Measurements from ENCODE around the gene CD47.

Gene CD47

DNA sequence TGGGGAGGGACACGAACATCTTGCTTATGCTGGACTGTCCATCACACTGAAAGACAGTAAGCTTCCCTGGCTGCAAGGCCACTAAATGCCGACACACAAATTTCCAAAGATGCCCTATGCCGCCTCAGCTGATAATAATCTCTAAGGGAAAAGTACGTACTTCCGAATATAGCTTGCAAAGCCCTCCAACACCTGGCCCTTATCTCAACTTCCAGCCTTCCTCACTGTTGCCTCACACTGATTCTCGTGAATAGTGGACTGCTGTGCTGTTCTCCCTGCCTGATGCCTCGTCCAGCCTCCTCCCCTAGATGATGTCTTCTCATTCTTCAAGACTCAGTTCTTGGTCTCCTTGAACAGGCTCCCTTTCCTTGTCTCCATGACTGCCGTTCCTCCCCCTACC is 72.3 kb downstream of the CD47 start:
- Histone ChIP-seq H3K36me3 (replicated peaks) (no peaks in the 10 kb centered on the region), H3K27me3 (ENCODE audit: low read depth) (no peaks in the 10 kb centered on the region), H3K4me3 (no peak overlapping the region), H3K9me3 (no peaks in the 10 kb centered on the region), H3K4me1 (peaks cover 14% of the 10 kb centered on the region)
- DNase-seq (ENCODE audit: low spot score in 2 of 2): no peak
- in situ Hi-C loops (cut with MboI; ENCODE audit: low sequenced_read_pairs): no loop called here

DNA sequence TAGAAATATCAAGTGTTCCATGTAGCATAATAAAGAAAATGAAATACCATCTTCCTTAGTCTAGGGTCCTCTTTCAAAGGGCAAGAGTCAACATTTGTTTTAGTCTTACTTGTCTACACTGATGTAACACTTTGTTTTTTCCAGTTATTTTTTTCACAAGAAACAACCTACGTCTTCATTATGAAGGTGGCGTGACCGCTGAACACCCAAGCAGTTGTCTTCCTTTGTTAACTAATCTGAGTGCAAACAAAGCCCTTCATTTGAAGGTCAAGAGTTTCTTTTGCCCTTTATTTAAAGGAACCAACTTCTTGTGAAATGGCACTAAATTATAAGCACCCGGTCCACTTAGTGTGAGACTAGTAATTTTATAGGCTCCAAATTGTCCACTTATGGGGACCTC is 73.2 kb downstream of the CD47 start:
- in situ Hi-C loops (cut with MboI; ENCODE audit: low sequenced_read_pairs): no loop called here
- Histone ChIP-seq H3K27me3 (ENCODE audit: low read depth) (0 out of 2 replicates have a peak, but pooled peaks cover 6% of the 10 kb centered on the region), H3K4me1 (peaks cover 14% of the 10 kb centered on the region), H3K4me3 (no peak overlapping the region), H3K9me3 (no peaks in the 10 kb centered on the region), H3K36me3 (replicated peaks) (no peaks in the 10 kb centered on the region)
- peak; percentile 42 to 85 for DNase-seq (ENCODE audit: low spot score in 2 of 2)

DNA sequence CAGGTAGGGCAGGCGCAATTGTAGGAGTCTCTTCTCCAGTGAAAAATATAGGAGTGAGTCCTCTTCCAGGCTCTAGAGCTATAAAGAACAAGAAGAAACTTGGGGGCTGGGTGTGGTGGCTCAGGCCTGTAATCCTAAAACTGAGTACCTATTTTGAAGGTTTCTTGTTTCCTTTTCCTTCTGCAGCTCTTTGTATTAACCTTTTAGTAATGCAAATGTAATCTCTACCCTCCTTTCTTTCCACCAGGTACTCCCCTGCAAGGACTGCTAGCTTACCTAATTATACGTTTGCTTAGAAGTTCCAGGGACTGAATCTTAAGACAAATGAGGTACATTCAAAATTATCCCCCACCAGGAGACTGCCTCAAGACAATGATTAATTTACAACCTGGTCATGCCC is 75.9 kb downstream of the CD47 start:
- H3K4me3 ChIP-seq: no peak overlapping the region
- no peaks in the 10 kb centered on the region for H3K9me3 ChIP-seq
- peaks cover 14% of the 10 kb centered on the region for H3K4me1 ChIP-seq
- in situ Hi-C loops (cut with MboI; ENCODE audit: low sequenced_read_pairs): no loop called here
- peak in 1 of 2 experiments; percentile 59 for DNase-seq (ENCODE audit: low spot score in 2 of 2)
- 0 out of 2 replicates have a peak, but pooled peaks cover 6% of the 10 kb centered on the region for H3K27me3 ChIP-seq (ENCODE audit: low read depth)
- H3K36me3 ChIP-seq (replicated peaks): no peaks in the 10 kb centered on the region

DNA sequence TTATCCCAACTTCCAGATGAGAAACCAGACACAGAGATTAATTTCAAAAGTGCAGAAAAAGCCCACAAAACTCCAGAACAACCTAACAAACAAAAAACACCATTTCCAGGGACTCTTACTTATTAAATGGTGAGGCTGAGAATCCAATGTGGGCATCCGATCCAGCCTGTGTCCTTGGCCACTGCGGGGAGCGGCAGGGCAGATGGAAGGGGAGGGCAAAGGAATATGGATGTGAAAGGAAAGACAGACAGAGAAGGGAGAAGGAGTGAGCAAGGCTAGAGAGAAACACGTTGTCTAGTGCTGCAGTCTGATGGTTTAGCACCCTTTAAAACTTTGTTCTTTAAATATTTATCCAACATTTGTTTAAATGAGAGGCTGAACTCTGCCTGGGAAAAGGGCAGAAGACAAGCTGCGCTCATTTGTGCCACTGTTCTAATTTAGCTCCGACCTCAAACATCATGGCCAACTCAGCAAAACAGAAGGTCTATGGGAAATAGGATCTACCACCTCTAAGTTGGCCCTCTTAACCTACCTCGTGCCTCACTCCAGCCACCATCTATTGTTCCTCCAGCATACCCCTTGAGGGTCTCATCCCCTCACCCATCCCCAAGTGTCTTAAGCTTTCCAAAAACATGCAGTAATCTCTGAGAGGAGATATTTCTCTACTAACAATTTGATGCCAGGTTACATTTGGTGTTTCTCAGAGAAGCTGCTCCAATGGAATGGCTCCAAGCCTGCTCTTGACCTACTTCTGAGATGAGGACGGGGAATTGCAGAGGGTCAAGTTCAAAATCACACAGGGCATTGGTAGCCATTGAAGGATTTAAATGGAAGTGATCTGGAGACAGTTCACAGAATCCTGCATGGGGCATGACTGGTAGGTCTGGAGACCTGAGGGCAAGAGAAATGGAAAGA is 77.4 kb downstream of the CD47 start:
- H3K4me3 ChIP-seq: no peak overlapping the region
- no peaks in the 10 kb centered on the region for H3K9me3 ChIP-seq
- peaks cover 13% of the 10 kb centered on the region for H3K4me1 ChIP-seq
- no peak for DNase-seq (ENCODE audit: low spot score in 2 of 2)
- in situ Hi-C loops (cut with MboI; ENCODE audit: low sequenced_read_pairs): no loop called here
- no peaks in the 10 kb centered on the region for H3K36me3 ChIP-seq (replicated peaks)
- 0 out of 2 replicates have a peak, but pooled peaks cover 6% of the 10 kb centered on the region for H3K27me3 ChIP-seq (ENCODE audit: low read depth)

DNA sequence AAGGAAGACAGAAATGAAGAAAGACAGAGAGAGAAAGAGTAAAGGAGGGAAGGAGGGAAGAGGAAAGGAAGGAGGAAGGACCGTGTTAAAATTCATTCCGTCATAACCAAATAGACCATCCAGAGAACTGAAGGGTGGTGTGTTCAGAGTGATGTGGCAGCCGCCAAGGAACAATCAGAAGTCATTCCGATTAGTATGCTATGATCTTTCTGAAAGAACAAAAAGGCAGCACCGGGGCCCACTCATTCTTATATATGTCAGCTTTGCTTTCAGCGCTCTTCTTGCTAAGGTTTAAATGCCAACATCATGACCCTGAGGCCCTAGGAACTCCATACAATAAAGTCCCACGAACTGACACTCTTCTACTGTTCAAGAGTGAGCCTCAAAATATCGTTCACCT is 78.5 kb downstream of the CD47 start:
- in situ Hi-C loops (cut with MboI; ENCODE audit: low sequenced_read_pairs): no loop called here

DNA sequence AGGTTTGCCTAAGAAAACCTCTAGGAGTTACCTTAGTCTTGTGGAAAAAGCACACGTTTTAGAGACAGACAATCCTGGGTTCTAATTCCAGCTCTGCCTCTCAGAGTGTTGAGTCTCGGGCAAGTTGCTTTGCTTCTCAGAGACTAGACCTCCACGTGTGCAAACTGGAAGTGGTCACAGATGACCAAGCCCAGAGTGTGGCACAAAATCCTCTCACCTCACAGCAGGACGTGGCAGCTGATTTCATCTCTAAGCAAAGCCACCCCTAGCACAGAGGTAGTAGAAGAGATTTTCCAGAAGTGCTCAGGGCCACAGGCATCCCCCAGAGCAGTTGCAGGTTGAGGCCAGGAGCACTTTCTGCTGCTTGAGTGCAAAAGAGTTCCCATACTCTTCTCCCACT is 79.2 kb downstream of the CD47 start:
- H3K36me3 ChIP-seq (replicated peaks): no peaks in the 10 kb centered on the region
- 0 out of 2 replicates have a peak, but pooled peaks cover 6% of the 10 kb centered on the region for H3K27me3 ChIP-seq (ENCODE audit: low read depth)
- DNase-seq (ENCODE audit: low spot score in 2 of 2): no peak
- in situ Hi-C loops (cut with MboI; ENCODE audit: low sequenced_read_pairs): no loop called here
- no peaks in the 10 kb centered on the region for H3K9me3 ChIP-seq
- H3K4me1 ChIP-seq: peaks cover 6% of the 10 kb centered on the region
- H3K4me3 ChIP-seq: no peak overlapping the region

More for the DNA sequence above, 78.5 kb downstream of the CD47 start:
- Histone ChIP-seq H3K27me3 (ENCODE audit: low read depth) (0 out of 2 replicates have a peak, but pooled peaks cover 6% of the 10 kb centered on the region), H3K4me3 (no peak overlapping the region), H3K9me3 (no peaks in the 10 kb centered on the region), H3K36me3 (replicated peaks) (no peaks in the 10 kb centered on the region), H3K4me1 (peaks cover 7% of the 10 kb centered on the region)
- no peak for DNase-seq (ENCODE audit: low spot score in 2 of 2)

DNA sequence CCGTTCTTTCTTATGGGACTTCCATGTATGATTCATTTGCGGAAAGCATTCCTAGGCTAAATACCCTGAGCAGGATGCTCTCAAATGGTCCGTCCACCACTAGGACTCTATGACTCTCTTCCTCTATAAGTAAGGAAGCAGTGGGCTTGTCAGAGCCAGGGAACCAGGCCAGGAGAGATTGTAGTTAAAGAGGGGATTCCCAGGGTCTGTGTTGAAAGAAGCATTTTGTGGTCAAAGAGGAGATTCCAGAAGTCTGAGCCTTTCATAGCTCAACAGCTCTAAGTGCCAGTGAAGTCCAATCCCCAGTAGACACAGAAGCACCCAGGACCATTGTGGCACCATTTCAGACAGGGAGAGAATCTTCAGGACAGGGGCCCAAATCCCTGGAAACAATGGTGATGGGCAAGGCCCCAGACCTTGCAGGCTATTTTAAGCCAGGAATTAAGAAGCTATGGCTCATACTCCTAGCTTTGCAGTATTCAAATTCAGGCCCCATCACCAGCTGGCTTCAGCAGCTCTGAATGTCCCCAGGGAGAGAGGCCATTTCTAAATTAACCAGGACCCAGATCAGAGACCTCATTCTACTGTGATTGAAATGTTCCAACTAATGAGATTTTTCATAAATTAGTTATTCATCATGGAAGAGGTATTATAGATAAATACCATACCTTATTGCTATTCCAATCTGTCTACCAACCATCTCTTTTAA is 81.7 kb downstream of the CD47 start:
- Histone ChIP-seq H3K4me1 (no peaks in the 10 kb centered on the region), H3K4me3 (no peak overlapping the region), H3K27me3 (ENCODE audit: low read depth) (0 out of 2 replicates have a peak, but pooled peaks cover 6% of the 10 kb centered on the region), H3K36me3 (replicated peaks) (no peaks in the 10 kb centered on the region), H3K9me3 (no peaks in the 10 kb centered on the region)
- in situ Hi-C loops (cut with MboI; ENCODE audit: low sequenced_read_pairs): no loop called here
- no peak for DNase-seq (ENCODE audit: low spot score in 2 of 2)

DNA sequence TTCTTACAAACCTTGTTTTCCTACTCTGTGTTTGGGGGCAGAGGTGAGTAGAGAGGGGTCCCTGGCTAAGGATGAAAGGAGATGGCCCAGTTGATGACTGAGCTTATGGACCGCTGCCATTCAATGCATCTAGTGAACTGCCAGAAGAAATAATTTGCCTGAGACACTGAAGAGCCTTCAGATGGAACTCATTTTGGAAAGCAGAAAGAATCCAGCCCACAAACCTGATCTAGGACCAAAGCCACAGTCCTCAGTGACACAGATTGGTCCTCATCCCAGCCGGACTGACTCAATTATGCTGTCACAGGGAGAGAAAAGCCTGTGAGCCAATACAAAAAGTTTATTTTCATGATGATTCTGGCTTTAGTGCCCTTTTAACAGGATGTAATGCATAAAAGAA is 82.7 kb downstream of the CD47 start:
- H3K27me3 ChIP-seq (ENCODE audit: low read depth): 0 out of 2 replicates have a peak, but pooled peaks cover 5% of the 10 kb centered on the region

DNA sequence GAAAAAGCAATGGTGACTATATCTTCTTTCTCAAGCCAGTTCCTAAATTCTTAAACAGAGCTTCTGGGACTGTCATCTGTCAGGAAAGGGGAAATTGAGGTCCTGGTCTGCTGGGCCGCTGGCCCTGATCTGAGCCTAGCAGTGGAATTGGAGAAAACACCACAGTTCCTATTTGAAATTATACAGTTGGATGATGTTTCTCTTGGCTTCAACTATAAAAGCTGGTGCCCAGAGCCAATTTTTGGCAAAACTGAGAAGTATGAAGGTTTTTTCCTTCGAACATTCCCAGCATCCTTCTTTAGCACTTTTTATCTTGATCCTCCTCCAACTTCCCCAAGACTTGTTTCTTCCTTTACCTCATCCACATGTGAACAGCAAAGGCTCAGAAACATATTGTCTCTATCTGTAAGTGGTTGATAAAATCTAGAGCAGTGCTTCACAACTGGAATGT is 83.9 kb downstream of the CD47 start:
- no peak for DNase-seq (ENCODE audit: low spot score in 2 of 2)
- Histone ChIP-seq H3K4me1 (no peaks in the 10 kb centered on the region), H3K9me3 (no peaks in the 10 kb centered on the region), H3K27me3 (ENCODE audit: low read depth) (no peaks in the 10 kb centered on the region), H3K4me3 (no peak overlapping the region), H3K36me3 (replicated peaks) (no peaks in the 10 kb centered on the region)
- in situ Hi-C loops (cut with MboI; ENCODE audit: low sequenced_read_pairs): no loop called here

More for the DNA sequence above, 82.7 kb downstream of the CD47 start:
- in situ Hi-C loops (cut with MboI; ENCODE audit: low sequenced_read_pairs): no loop called here
- Histone ChIP-seq H3K4me1 (no peaks in the 10 kb centered on the region), H3K36me3 (replicated peaks) (no peaks in the 10 kb centered on the region), H3K9me3 (no peaks in the 10 kb centered on the region), H3K4me3 (no peak overlapping the region)
- DNase-seq (ENCODE audit: low spot score in 2 of 2): no peak

DNA sequence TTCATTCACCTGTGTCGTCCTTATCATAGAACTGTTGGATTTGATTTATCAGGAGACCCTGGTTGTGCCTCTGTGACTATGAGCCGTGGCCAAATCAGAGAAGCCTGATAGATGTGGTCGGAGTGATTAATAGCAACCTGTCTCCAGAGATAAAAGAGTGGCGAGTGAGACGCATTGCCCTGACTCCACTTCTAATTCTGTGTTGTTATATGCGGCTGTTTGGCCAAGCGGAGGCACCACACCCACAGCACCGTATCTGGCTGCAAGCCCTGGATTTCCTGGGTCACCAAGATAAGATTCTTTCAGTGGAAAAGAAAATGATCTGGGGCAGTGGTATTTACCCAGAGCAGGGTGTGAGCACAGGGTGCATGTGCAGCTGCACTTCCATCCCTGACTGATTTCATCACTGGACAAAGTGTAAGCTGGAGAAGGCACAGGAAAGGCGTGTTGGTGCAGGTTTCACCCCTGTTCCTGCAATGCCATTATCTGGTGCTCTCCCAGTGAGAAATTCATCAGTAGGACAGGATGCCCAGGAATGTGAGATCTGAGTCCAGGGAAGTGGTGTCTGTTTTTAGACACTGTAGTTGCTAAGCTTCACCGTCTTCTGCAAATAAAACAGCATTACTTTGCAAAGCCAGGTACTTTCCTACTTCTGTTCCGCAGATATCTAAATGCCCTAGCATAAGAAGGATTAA is 84.6 kb downstream of the CD47 start:
- Histone ChIP-seq H3K27me3 (ENCODE audit: low read depth) (no peaks in the 10 kb centered on the region), H3K36me3 (replicated peaks) (no peaks in the 10 kb centered on the region), H3K4me1 (no peaks in the 10 kb centered on the region), H3K4me3 (no peak overlapping the region), H3K9me3 (no peaks in the 10 kb centered on the region)
- DNase-seq (ENCODE audit: low spot score in 2 of 2): no peak
- in situ Hi-C loops (cut with MboI; ENCODE audit: low sequenced_read_pairs): no loop called here

DNA sequence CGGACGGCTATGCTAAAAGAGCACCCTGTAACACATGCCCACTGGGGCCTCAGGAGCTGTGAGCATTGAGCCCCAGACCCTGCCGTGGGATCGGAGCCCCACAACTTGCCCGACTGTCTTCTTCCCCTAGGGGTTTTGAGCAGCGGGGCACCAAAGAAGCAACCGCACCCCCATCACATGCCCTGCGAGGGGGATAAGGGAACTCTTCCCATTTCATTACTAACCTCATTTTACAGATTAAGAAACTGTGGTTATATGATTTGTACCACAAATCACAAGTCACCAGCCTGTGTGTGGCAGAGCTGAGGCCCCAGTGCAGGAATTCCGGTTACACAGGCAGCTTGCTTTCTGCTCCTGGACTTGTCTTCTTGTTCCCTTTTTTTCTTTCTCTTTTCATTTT is 86.2 kb downstream of the CD47 start:
- no peak for DNase-seq (ENCODE audit: low spot score in 2 of 2)
- Histone ChIP-seq H3K36me3 (replicated peaks) (no peaks in the 10 kb centered on the region), H3K4me3 (no peak overlapping the region), H3K4me1 (no peaks in the 10 kb centered on the region), H3K27me3 (ENCODE audit: low read depth) (no peaks in the 10 kb centered on the region), H3K9me3 (no peaks in the 10 kb centered on the region)
- in situ Hi-C loops (cut with MboI; ENCODE audit: low sequenced_read_pairs): no loop called here

DNA sequence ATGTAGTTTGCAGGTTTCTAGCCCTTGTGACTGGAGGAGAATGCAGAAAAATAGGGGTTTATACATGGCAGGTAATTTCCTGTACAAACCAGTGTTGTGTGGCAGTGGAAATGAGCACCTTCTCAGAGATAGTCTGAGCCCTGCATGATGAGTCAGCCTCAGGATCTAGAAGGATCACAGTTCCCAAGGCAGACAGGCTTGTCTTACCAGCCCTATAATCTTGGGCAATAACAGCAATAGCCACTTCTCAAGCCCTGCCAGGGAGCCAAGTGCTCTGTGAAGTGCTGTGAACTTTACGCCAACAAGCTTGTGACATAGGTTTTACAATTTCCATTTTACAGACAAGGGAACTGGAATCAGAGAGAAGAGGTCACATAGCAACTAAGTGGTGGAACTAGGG is 89.4 kb downstream of the CD47 start:
- Histone ChIP-seq H3K27me3 (ENCODE audit: low read depth) (no peaks in the 10 kb centered on the region), H3K4me1 (peaks cover 2% of the 10 kb centered on the region; the same call in 1 of the 2 replicates), H3K36me3 (replicated peaks) (no peaks in the 10 kb centered on the region), H3K9me3 (no peaks in the 10 kb centered on the region), H3K4me3 (no peak overlapping the region)
- in situ Hi-C loops (cut with MboI; ENCODE audit: low sequenced_read_pairs): no loop called here
- no peak for DNase-seq (ENCODE audit: low spot score in 2 of 2)

DNA sequence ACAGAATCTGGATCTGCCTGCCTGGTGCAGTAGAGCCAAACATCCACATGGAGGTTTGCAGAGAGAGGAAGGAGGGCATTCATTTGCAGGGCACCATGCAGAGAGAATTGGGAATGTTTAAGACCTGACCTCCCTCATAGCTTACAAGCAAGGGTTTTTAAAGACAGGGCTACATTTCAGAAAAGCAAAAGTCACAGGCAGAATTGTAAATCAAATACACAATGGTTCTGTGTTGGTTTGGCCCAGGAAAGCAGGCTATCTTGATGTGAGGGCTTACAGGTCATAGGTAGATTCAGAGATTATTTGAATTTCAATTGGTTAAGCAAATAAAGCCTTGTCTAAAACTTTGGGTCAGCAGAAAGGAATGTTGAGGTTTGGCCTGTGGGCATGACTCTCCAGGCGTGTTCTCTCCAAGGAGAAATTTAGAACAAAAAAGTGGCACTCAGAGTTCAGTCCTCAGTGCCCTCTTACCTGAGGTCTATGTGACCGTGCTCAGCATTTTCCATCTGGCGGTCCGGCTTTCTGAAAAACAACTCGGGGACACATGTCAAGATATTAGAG is 91.5 kb downstream of the CD47 start:
- Histone ChIP-seq H3K4me1 (peaks cover 2% of the 10 kb centered on the region; the same call in 1 of the 2 replicates), H3K4me3 (no peak overlapping the region), H3K27me3 (ENCODE audit: low read depth) (no peaks in the 10 kb centered on the region), H3K36me3 (replicated peaks) (no peaks in the 10 kb centered on the region), H3K9me3 (no peaks in the 10 kb centered on the region)
- DNase-seq (ENCODE audit: low spot score in 2 of 2): no peak
- in situ Hi-C loops (cut with MboI; ENCODE audit: low sequenced_read_pairs): no loop called here

Measured in HAP-1 (cell line).